NCI-H524 treated with DMSO at 0.1 percent for 48 hours (cell line): ENCODE measurements around the gene B9D1.
"Not testable (repeated sequence)": the region's sequence is repeated elsewhere in the genome, so short reads cannot be mapped to it uniquely, and the experiment has no call there.

Experiments
- DNase-seq: peaks from one replicate; lab custom pipeline; 2025; lab: John Stamatoyannopoulos, UW

B9D1 gene

GRCh38 chr17:19359151-19359550, 3.4 kb downstream of the B9D1 start:
- DNase-seq, result no peak

- DNase-seq, result peak; percentile 84
These were observed 4.8 kb downstream of the B9D1 start for GRCh38 chr17:19357761-19358160.

DNA sequence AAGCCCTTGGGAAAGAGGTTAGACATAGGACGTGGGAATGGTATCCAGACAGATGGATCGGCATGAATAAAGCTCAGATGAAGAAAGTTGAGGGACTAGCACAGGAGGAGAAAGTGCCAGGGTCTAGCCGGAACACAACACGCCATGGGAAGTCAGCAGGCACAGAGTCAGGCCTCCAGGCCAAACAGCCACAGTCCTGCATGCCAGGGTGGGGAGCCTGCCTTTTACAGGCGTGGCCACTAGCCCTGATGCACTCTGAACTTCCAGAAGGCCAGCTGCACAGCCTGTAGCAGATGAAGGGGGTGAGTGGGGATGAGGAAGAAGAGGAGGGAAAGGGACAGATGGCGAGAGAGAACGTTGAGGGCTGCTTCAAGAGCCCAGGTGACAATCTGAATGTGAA, 5.2 kb downstream of the B9D1 start:
- DNase-seq, result peak; percentile 84

GRCh38 chr17:19354748-19355147, 7.8 kb downstream of the B9D1 start:
- DNase-seq, result no peak

DNA sequence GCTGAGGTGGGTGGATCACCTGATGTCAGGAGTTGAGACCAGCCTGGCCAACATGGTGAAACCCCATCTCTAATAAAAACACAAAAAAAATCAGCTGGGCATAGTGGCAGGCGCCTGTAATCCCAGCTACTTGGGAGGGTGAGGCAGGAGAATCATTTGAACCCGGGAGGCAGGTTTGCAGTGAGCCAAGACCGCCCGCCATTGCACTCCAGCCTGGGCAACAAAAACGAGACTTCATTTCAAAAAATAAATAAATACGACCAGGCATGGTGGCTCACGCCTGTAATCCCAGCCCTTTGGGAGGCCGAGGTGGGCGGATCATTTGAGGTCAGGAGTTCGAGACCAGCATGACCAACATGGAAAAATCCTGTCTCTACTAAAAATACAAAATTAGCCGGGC, 9.1 kb downstream of the B9D1 start:
- DNase-seq, result not testable (repeated sequence)

GRCh38 chr17:19348806-19349205, 13.7 kb downstream of the B9D1 start:
- no peak for DNase-seq

DNA sequence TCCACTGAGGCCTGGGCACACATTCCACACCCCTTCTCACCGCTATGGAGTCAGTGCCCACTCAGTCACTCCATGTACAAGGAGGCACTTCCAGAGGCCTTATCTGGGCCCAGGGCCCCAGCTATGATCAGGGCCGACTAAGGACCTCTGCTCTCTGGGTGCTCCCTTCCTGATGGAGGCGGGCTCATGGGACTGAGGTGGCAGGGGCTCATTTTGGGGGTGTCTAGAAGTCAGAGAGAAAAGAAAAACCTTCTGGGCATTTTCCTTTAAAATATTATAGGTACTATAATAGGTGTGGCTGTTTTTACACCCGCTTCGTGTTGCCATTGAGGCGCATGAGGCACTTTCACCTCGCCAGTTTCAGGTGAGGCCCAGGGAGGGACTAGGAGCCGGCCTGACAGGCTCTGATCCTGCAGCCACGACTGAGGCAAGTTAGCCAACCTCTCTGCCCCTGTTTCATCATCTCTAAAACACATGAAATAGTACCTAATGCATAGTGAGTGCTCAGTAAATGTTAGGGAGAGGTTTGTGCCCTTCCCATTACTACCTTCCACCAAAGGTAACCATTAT, 14.4 kb downstream of the B9D1 start:
- DNase-seq, result no peak

- DNase-seq, result no peak
These were observed 15.0 kb downstream of the B9D1 start for GRCh38 chr17:19347323-19348080.

DNA sequence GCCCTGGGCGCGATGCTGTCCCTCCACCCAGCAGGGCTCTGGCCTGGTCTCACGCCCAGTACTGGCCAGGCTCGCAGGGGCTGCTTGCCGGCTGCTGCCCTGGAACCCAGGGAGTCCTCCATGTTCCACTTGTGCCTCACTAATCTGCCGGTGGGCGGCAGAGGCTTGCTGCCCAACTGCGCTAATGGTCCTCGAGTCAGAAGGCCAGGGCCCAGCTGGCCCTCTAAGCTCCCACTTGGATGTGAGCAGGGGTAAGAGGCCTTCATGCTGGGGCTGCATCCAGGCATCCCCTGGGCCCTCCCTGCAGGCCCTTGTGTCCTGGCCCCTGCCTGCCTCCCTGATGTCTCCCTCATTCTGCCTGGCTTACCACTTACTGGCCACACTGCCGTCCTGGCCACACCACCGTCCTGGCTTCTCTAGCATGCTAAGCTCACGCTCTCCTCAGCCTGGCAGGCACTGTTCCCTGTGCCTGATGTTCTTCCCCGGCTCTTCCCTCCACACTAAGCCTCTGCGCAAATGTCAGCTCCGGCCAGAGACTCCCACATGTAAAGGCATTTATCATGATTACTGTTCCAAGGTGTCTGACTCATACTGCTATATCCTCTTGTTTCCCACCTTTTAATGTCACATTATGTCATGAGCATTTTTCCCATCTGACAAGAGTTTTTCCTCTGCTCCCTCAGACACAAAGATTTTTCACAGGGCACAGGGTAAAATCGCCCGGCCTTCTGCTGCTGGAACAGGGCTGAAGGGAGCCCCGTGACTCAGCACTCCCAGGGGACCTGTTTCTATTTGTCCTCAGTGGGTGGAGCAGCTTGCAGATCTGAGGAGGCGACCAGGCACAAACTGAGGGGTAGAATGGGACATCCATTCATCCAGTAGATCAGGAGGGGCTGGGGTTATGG, 15.9 kb downstream of the B9D1 start:
- DNase-seq, result no peak

DNA sequence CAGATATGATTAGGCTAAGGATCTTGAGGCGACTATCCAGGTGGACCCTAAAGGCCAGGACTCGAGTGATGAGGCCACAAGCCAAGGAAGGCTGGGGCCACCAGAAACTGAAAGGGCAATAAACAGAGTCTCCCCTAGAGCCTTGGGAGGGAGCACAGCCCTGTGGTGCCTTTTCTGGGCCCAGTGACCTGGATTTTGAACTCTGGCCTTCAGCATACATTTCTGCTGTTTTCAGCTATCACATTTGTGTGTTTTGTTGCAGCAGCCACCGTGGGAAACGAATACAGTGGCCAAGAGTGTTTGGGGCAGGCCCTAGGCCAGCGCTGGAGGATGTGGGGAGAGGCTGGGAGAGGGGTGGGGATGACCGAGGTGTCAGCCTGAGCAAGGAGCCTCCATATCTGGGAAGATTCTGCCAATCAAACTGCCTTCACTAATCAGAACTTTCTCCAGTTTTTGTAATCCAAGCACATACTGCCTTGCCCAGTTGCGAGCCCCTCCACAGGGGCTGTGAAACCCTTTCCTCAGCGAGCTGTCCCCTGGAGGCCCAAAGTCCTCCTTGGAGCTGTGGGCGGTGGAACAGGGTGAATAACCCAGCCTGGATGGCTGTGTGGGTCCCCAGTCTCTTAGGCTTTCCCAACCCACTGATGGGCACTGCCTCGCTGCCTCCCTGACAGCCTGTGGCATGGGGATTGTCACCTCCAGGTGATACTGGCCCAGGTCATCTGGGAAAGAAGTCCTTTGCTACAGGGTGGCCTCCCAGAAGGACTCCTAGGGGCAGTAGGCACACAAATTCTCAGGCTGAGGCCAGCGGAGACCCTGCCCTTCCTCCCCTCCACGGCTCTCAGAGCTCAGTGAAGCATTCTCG, 16.8 kb downstream of the B9D1 start:
- DNase-seq, result no peak

DNA sequence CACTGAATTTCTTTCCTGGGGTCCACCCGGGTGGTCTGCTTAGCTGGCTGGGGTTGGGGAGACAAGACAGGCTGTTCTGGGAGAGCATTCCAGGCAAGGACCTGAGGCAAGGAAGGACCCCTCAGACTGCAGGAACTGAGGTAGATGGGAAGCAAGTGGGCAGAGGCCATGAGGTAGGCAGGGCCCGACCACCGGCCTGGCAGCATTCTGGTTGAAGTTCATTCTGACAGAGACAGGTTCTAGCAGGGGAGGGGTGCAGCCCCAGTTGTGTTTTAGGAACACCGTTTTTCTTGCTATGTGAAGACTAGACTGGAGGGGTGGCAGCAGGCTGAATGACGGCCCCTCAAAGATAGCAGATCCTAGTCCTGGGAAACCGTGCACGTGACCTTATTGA, 17.5 kb downstream of the B9D1 start:
- DNase-seq, result no peak

DNA sequence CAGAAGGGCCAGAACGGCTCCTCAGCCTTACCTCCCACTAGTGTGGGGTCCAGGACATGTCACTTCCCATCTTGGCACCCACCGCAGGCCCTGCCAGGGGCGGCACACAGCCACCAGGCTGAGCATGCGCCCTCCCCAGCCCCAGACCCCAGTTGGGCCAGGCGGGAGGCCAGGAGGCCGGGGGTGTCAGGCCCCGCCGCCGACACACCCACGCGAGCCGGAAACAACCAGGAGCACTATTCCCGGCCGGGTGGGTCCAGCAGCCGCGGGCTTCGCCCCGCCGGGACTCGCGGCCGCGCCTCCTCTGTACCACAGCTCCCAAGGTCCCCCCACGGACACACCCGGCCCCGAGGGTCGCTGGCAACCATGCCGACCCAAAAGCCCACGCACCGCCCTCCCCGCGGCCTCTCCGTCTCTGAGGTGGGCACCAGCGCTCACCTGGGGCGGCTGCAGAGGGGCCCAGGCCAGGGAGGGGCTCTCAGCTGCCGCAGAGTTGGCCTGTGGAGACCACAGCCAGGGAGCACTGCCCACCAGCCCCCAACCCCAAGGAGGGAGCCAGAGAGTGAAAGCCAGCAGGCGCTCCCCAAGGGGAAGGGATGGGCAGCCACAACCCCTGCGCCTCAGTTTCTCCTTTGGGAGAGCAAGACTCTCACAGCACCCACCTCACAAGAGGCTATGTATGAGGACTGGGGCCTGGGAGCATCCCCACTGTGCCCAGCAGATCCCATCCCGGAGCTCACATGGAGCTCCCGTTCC, 18.0 kb downstream of the B9D1 start:
- DNase-seq, result no peak

DNA sequence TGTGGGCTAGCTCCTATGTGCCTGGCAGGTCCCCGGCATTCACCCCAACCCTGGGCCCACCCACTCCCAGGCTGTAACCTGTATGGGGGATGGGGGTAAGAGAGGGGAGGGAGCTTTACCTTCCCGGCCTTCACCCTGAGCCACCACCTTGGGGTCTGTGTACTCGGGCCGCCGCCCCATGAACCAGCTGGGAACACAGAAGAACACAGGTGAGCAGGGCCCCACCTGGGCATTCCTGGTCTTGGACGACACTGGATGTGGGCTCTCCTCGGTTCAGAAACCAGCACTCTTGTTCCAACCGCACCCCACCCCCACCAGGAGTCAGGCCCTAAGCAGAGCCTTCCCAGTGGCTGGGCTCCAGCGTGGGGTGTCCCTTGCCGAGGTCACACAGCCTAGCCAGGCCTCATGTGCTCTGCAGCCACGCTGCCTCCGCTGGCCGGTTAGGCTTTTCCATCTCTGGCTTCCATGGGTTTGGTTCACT, 18.8 kb downstream of the B9D1 start:
- DNase-seq, result no peak

DNA sequence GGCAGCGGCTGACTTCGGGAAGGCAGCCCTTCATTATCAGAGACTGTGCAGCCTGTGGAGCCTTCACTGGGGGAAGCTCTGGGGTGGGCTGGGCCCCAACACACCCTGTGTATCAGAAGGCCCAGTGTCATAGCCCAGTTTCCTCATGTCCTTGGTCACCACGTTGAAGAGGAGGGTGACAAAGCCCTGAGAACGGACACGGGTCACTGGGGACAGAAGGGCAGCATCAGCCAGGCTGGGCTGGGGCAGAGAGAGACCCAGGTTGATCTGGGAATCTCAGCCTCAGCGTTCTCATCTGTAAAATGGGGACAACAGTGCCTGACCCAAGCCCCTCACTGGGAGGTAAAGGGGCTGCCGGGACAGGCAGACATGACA, 19.3 kb downstream of the B9D1 start:
- DNase-seq, result no peak

GRCh38 chr17:19342611-19343255, 19.8 kb downstream of the B9D1 start:
- DNase-seq, result no peak

GRCh38 chr17:19341641-19342610, 20.6 kb downstream of the B9D1 start:
- no peak for DNase-seq

DNA sequence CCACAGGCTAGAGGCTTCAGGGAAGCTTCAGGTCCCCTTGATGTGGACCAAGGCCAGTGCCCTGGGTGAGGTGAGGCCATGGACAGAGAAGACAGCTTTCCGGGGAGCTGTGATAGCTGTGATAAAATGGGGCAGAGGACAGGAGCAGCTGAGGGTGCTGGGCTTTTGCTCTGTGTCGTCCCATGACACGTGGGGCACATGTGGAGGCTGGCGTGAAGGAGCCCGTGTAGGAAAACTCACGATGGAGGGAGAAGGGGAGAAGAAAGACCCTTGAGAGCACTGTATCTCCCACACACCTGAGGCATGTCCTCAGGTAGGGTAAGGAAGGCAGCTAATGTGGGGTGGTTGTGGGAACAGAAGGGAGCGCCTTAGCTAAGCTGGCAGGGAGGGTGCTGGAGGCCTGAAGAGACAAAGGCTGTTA, 21.3 kb downstream of the B9D1 start:
- DNase-seq, result no peak

GRCh38 chr17:19339341-19339815, 23.1 kb downstream of the B9D1 start:
- no peak for DNase-seq
